Osteoblast (primary cell): ENCODE results near the gene TYRP1. TPM values are rescaled to one million over a fixed set of nuclear protein-coding genes. Genes with fewer than 3 reads are reported as not detected.

Experiments
- DNase-seq: peaks from one replicate; pipeline ENCODE4 v3.0.0; 2011; ENCODE audit warnings: low spot score, mixed read lengths; ENCODE audit not compliant: insufficient read length; ENCODE audit errors: missing footprints
- H2AFZ ChIP-seq: 2 replicates; pipeline ENCODE4 v1.6.0; 2011; ENCODE audit warnings: mild to moderate bottlenecking, low read length
- H3K27ac ChIP-seq: 2 replicates; pipeline ENCODE4 v1.5.1; 2011; ENCODE audit warnings: mild to moderate bottlenecking, low read depth, low read length, moderate library complexity
- H3K27me3 ChIP-seq: 2 replicates; pipeline ENCODE4 v1.6.0; 2012; ENCODE audit warnings: mild to moderate bottlenecking, control low read depth, inconsistent platforms, low read length, moderate library complexity; ENCODE audit not compliant: insufficient read depth
- H3K36me3 ChIP-seq: 2 replicates; pipeline ENCODE4 v1.5.1; 2011; ENCODE audit warnings: mild to moderate bottlenecking, low read length, control low read depth, moderate library complexity; ENCODE audit not compliant: insufficient read depth
- H3K4me1 ChIP-seq: 2 replicates; pipeline ENCODE4 v1.5.1; 2011; ENCODE audit warnings: mild to moderate bottlenecking, low read length, control low read depth, moderate library complexity; ENCODE audit not compliant: insufficient read depth
- H3K4me2 ChIP-seq: 2 replicates; pipeline ENCODE4 v1.6.0; 2011; ENCODE audit warnings: mild to moderate bottlenecking, low read length; ENCODE audit not compliant: insufficient read depth
- H3K4me3 ChIP-seq: fragments of 200-600 bp; sonication (generic); 3 replicates; pipeline ENCODE4 v1.5.1; 2012; ENCODE audit warnings: mild to moderate bottlenecking, low read length, inconsistent platforms; ENCODE audit not compliant: insufficient read depth
- H3K79me2 ChIP-seq: 2 replicates; pipeline ENCODE4 v1.6.0; 2012; ENCODE audit warnings: mild to moderate bottlenecking, low read length, control low read depth, inconsistent platforms; ENCODE audit not compliant: insufficient read depth
- H3K9me3 ChIP-seq: 2 replicates; pipeline ENCODE4 v1.5.1; 2011; ENCODE audit warnings: low read depth, low read length, control low read depth
- H4K20me1 ChIP-seq: 2 replicates; pipeline ENCODE4 v1.6.0; 2012; ENCODE audit warnings: mild to moderate bottlenecking, low read length, control low read depth; ENCODE audit not compliant: insufficient read depth
- total RNA-seq: library from RNA; depleted of rRNA; stranded (reverse); fragments of >200 nt; gene quantifications from 2 replicates; pipeline ENCODE4 v1.2.3, GENCODE V29; 2012
- TF ChIP-seq, protein P1 (sequence below): IDR thresholded peaks from 2 replicates; pipeline ENCODE4 v1.5.1; 2011; ENCODE audit warnings: mild to moderate bottlenecking, low read depth, low read length, moderate library complexity; ENCODE audit errors: extremely low read depth

Gene TYRP1
- total RNA-seq, 1 donor, result 0.36 TPM

DNA sequence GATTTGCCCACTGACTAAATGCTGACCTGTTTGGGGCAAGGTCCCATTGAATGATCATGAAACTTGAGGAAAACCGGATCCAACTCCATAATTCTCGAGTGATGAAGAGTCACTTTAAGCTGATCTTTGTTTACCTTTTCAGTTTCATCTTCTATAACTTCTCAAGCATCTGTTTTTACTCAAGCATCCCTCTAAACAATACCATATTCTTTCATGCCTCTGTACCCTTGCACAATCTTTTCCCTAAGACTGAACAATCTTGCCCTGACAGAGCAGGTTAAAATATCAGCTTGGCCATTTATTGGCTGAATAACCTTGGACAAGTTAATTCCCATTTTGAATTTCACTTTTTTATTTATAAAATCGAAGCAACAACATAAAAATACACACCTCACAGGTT, 39.8 kb downstream of the TYRP1 start:
- Histone ChIP-seq H3K4me3 (no peak overlapping the region), H3K36me3 (no peaks in the 10 kb centered on the region), H3K4me1 (peaks cover 2% of the 10 kb centered on the region), H3K27ac (no peak overlapping the region), H3K27me3 (no peaks in the 10 kb centered on the region), H4K20me1 (no peaks in the 10 kb centered on the region), H3K79me2 (no peaks in the 10 kb centered on the region), H2AFZ (no peak overlapping the region), H3K9me3 (no peaks in the 10 kb centered on the region), H3K4me2 (no peak overlapping the region)
- DNase-seq, result no peak
- TF ChIP-seq, protein P1, sequence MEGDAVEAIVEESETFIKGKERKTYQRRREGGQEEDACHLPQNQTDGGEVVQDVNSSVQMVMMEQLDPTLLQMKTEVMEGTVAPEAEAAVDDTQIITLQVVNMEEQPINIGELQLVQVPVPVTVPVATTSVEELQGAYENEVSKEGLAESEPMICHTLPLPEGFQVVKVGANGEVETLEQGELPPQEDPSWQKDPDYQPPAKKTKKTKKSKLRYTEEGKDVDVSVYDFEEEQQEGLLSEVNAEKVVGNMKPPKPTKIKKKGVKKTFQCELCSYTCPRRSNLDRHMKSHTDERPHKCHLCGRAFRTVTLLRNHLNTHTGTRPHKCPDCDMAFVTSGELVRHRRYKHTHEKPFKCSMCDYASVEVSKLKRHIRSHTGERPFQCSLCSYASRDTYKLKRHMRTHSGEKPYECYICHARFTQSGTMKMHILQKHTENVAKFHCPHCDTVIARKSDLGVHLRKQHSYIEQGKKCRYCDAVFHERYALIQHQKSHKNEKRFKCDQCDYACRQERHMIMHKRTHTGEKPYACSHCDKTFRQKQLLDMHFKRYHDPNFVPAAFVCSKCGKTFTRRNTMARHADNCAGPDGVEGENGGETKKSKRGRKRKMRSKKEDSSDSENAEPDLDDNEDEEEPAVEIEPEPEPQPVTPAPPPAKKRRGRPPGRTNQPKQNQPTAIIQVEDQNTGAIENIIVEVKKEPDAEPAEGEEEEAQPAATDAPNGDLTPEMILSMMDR, result no peak

DNA sequence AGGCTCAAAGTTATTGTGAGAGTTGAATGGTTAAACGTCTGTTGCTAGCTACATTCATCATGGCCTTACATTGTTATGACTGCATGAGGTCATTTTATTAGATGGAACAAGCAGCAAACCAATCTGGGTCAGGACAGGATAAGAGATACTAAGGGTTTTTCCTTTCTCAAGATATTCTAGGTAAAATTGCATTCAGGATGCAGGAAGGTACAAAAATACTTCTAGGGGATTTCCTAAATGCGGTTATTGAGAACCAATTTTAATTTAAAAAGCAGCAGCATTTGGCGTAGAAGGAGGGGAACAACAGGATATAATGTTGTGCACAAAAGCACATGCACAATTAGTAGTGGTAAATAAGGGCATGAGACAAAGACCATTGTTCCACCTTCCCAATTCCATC, 42.5 kb downstream of the TYRP1 start:
- TF ChIP-seq, protein P1, result no peak
- DNase-seq, result no peak
- H3K4me1 ChIP-seq, result peaks cover 3% of the 10 kb centered on the region

DNA sequence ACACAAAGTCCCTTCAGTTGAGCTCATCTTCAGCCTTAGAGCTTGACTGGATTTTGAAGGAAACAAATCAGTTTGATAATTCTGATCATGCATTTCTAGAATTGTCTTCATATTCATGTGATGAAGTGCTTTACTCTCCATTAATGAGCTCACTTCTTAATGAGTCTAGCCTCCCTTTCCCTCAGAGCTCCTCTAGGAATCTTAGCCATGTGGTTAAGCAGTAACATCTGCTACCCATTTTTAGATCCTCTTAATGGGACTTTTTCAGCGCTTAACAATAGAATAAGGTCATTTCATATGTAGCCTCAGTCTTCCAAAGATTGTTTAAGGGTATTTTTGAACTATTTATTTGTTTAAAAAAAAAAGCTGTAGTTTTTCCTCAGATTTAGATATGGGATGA, 44.7 kb downstream of the TYRP1 start:
- Histone ChIP-seq H4K20me1 (no peaks in the 10 kb centered on the region), H3K4me1 (peaks cover 3% of the 10 kb centered on the region), H3K9me3 (no peaks in the 10 kb centered on the region), H3K27me3 (no peaks in the 10 kb centered on the region), H3K4me2 (no peak overlapping the region), H3K36me3 (no peaks in the 10 kb centered on the region), H3K79me2 (no peaks in the 10 kb centered on the region), H3K4me3 (no peak overlapping the region), H3K27ac (no peak overlapping the region), H2AFZ (peak overlapping the region; percentile 8)
- DNase-seq, result no peak
- TF ChIP-seq, protein P1, result no peak

More for the DNA sequence above, 42.5 kb downstream of the TYRP1 start:
- no peaks in the 10 kb centered on the region for H3K79me2 ChIP-seq
- H3K4me2 ChIP-seq, result no peak overlapping the region
- no peaks in the 10 kb centered on the region for H3K9me3 ChIP-seq
- H3K36me3 ChIP-seq, result no peaks in the 10 kb centered on the region
- H3K27ac ChIP-seq, result no peak overlapping the region
- H3K27me3 ChIP-seq, result no peaks in the 10 kb centered on the region
- no peak overlapping the region for H2AFZ ChIP-seq
- H4K20me1 ChIP-seq, result no peaks in the 10 kb centered on the region
- no peak overlapping the region for H3K4me3 ChIP-seq

DNA sequence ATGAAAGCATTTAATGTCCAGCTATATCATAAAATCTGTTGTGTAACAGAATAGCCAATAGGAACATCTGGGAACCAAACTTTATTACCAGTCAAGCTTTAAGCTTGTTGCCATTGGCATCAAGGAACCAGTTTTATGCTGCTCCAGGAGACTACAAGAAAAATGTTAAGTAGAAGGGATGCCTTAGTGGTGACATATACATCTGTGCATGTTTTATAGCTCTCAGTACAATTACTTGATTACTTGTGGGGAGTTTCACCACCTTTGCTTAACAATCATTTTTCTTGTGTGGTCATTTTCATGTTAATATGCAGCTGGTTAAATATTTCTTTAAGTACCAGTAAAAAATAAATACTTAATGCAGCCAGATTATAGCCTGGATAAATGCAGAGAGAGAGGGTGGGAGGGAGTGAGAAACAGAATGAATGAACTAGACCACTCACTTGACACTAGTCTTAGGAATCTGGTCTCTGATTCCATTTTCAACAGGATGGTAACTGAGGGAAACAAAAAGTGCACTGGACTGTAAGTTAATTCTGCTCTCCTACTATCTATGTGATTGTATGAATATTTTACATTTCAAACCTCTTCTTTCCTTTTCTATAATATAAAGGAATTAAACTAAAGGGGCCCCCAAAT, 45.9 kb downstream of the TYRP1 start:
- Histone ChIP-seq H3K27me3 (no peaks in the 10 kb centered on the region), H3K4me3 (no peak overlapping the region), H2AFZ (no peak overlapping the region), H3K9me3 (no peaks in the 10 kb centered on the region), H3K79me2 (no peaks in the 10 kb centered on the region), H4K20me1 (no peaks in the 10 kb centered on the region), H3K27ac (no peak overlapping the region), H3K36me3 (no peaks in the 10 kb centered on the region), H3K4me2 (no peak overlapping the region), H3K4me1 (peaks cover 3% of the 10 kb centered on the region)
- DNase-seq, result peak; percentile 44
- TF ChIP-seq, protein P1, result no peak
